ENCODE measurements around the gene FILIP1.

The FILIP1 gene

DNA sequence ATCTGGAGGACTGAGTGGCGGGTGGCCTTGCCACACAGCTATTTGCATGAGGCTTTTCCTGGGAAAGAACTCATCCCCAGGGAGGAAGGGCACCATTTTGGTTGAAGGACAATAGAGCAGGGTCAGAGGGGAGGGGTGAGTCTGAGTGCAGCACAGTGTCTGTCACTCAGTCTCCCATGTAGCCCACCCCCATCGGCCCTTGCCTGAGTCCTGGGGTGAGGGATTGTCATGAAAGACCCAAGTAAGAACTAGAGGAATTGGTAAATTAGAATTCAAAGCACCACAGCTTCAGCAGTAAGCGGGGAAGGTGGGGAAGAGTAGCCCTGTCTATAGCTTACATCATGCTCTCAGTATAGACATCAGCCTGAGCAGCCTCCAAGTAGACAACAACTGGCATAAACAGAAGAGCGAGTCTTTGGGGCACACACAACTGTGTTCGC lies 118.6 kb downstream of the FILIP1 start:
- DNase-seq: no peak

DNA sequence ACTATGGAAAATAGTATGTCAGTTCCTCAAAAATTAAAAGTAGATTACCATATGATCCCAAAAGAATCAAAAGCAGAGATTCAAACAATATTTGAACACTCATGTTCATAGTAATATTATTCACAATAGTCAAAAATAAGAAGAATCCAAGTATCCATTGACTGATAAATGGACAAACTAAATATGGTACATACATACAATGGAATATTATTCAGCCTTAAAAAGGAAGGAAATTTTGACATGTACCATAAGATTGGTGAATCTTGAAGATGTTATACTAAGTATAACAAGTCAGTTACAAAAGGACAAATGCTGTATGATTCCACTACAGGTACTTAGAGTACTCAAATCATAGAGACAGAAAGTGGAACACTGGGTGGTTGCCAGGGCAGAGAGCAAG lies 120.7 kb downstream of the FILIP1 start:
- no peak for DNase-seq

DNA sequence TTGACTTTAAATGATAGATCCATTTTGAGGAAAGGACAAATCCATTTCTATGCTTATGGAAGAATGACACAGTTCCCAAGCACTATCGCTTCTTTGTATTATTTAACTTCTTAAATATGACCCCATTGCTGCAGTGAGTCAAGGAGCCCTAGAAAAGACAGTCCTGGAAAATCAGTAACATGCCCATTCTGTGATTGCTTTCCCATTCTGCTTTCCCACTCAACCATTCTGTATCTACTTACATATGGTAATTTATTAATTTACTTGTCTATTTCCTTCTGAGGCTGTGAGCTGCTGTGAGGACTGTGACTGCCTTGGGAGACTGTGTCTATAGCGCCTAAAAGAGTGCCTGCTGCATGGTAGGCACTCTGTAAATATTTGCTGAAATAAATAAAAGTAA lies 123.6 kb downstream of the FILIP1 start:
- no peak for DNase-seq

DNA sequence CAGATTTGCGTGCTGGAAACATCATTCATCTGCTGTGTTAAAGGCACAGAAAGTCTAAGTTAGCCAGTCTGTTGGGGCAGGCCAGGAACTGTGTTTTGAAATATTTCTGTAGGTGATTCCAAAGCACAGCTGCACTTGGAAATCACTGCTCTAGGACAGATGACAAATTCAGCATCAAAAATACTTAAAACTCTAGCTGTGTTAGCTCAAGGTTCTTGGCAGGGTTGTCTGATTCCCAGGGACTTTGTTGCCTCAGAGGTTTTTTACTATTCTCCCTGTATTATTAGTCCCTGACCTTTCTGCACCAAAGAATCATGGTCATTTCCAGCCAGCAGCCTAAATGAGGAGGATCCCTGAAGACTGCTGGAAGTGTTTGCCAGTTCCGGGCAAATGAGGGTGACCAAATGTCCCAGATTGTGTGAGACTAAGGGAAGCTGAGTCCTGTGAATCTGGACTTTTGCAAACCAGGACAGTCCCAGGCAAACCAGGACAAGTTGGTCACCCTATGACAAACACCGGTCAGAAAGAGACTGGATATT lies 124.7 kb downstream of the FILIP1 start:
- DNase-seq: no peak

DNA sequence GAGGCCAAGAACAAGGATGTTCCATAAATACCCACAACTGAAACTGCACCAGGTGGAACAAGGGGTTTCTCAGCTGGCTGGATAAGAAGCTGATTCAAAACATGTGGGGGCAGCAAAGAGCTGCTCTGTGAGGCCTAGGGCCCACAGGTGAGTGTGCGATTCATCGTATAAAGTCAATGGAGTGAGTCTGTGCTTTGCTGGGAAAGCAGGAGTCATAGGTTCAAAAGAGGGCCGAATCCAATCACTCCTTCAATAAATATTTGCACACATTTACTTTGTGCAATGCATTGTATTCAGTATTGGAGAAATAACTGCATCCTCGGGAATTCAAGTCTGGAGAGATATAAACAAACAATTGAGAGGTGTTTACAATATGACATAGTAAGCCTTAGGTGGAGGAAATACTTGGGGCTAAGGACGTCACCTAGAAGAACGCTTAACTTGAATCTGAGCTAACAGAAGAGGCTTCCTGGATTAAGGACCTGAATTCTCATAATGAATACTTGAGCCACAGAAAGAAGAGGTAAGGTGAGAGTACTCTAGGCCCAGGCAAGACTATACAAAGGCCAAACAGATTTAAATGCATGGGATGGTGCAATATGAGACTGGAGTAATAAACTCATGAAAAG lies 125.3 kb downstream of the FILIP1 start:
- DNase-seq: no peak

DNA sequence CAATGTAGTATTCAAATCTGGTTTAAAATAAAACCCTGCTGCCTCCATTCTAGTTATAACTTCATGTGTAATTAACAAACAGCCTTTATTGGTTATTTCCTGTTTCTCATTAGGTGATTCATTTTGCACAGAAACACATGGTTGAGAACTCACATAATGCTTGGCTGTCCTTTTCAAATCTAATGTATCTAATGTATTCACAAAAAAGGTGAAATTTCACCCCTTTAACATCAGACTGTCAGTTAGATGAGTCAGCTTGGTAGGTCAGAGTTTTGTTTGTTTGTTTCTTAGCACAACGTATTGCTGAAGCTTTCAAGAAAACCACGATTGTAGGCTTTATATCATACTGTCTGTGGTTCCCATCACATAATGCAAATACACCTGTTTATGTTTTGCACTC lies 130.3 kb downstream of the FILIP1 start:
- DNase-seq: no peak

DNA sequence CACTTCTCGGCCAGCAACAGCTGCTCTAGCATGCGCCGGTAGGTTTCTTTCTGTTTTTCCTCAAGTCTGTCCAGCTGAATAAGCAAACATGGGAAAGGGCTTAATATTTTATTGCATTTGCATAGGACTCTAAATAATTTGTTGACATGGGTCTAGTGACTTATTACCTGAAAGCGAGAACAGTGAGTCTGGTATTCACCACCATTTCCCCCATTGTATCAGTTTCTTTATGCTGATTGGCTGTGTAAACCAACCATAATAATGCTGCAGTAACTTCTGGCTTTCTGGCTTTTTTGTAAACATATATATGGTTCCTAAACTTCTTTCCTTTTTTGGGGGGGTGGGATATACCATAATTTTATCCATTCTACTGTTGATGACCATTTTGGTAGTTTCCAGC lies 140.0 kb downstream of the FILIP1 start:
- no peak for DNase-seq

DNA sequence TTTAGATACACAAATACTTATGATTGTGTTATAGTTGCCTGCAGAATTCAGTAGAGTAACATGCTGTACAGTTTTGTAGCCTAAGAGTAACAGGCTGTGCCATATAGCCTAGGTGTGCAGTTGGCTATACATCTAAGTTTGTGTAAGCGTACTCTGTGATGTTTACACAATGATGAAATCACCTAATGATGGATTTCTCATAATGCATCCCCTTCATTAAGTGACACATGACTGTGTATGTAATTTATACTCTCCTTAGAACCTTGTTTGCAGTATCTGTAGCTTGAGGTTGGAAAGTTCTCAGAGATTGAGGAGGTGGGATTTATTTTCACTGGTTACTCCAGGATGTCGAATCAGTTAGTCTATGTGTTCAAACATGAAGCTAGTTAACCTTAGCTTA lies 142.0 kb downstream of the FILIP1 start:
- no peak for DNase-seq

DNA sequence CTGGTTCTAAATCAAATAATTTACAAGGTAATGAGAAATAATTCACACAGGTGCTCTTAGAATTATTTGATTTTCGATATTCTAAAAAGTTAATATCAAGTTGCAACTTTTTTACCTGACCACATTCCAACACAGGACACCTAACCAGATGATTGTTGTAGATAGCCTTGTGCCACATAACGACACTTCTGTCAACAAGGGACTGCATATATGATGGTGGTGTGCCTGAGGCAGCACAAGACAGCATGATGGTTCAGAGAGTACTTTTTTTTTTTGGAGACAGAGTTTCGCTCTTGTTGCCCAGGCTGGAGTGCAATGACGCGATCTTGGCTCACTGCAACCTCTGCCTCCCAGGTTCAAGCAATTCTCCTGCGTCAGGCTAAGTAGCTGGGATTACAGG lies 142.8 kb downstream of the FILIP1 start:
- no peak for DNase-seq

DNA sequence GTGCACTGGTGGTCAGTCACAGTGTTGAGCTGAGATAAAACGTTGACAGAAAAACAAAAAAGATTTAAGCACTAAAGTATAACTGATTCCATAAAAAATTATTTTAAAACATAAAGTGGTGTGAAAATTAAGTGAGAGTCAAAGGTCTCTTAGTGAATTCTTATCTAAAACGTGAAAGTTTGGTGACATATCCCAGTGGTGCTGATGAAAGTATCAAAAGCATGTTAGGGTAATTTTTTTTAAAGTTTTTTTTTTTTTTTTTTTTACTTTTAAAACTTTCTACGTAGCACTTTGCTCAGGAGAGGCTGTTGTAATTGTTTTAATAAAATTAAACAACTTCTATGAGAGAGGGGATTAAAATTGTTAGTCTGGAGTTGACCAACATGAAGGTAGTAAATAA lies 143.4 kb downstream of the FILIP1 start:
- DNase-seq: no peak

DNA sequence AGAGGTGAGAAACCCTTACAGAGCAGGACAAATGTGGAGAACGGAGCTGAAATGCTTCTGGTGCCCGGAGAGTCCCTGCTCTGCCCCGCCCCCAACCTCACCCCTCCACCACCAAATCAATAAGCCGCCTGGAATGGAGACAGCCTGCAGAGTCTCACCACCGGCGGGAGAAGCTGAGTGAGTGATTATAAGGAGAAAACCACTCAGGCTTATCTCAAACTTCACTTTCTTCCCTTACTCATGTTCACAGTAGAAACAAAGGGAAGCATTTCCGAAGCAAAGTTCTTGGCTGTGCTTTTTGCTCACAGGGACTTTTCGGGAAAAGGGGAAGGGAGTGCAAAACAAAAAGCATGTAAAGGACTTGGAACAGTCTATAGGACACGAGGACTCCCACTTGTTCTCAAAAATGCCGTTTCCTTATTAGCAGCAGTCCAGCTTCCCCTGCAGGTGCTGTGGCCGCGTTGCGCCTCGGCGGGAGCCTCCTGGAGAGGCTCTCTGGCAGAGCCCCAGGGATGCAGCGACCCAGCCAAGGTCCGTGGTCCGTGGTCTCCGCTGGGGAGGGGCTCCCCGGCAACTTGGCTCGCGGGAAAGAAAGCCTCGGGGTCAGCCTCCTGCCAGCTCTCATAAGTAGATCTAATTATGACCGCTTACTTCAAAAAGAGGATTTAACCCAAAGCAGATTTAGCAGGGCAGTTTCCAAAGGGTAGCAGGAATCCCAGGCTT lies 144.2 kb downstream of the FILIP1 start:
- no peak for DNase-seq

DNA sequence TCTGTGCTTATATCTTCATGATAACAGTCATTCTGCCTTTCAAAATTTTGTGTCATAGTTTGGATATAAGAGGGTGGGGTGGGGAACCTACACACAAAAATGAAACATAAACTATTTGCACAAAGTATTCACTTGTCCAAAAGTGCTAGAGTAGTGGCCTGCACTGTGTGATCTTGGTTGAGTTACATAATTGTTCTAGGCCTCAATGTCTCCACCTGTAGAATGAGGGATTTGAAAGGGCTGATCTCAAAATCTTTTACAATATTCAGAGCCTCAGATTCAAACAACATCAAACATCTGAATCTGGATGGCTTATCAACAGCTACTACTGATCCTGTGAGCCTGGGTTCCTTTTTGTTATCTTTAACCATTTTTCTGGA lies 144.7 kb downstream of the FILIP1 start:
- no peak for DNase-seq

DNA sequence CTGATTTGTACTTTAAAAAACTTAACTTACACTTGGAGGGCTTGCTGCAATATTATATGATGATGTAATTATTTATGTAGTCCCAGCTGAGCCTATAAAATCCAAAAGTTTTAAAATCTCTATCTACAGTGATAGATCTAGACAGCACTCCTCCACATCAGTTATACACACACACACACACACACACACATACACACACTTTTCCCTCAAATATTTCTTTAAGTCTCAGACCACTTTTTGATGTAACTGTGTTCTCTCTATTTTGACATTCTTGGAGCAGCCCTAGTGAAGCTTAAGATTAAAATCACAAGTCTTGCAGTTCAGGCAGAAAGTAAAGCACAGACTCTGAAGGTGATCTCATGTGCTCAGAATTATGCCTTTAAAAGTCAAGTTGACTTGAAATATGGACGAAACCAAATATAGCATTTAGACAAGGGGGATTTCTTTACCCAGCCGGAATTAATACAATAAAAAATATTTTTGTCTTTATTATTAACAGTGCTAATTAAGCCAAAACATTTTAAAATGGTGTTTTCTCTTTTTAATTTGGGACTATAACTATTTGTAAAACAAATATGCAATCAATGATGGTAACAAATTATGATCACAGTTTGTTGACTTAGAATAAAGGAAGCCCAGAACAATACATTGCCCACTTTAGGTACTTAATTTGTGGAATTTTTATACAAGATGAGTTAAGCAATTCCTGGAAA lies 145.5 kb downstream of the FILIP1 start:
- no peak for DNase-seq

DNA sequence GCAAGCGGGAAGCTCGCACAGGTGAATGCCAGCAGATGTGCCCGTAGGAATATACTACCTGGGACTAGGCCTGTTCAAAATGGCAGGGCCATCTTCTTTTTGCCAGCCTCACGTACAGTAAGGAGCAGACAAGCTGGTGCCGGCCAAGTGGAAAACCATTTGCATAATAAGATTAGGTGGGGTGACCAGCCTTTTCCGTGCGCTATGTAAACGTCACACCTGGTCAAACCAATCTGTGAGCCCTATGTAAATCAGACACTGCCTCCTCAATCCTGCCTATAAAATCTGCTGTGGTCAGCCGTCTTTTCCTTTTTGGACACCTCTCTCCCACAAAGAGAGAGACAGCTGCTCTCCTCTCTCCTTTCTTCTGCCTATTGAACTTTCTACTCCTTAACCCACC lies 148.2 kb downstream of the FILIP1 start:
- no peak for DNase-seq

DNA sequence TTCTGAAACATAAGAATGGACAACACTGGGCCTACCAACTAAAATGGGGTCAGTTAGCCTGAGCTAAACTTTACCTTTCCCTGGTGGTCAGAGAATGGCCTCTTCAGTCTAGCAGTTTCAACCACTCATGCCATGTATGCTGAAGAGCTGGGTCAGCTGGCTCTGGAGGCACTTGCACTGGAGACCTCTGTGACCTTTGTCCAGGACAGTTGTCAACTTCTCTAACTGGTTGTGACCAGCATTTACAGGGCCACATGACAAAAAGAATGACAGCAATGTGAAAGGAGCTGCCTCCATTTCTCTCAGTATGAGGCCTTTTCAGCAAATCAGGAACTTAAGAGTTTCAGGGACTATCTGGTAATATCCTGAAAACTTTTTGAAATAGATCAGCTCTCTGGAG lies 149.1 kb downstream of the FILIP1 start:
- no peak for DNase-seq

DNA sequence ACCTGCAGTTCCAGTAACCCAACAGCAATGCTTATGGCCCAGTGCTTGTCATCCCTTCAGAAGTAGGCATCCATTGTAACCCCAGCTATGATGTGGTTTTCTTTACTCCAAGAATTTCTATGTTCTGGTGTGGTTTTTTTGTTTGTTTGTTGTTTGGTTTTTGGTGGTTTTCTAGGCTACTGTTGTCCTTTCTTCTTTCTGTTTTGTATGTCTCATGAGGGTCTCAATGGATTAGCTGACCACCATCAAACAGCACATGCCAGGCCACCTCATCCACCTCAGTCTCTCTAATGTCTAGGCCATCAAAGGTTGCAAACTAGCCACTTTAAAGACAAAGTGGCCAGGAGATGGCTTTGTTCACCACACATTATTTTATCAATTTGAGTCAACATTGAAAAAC lies 149.6 kb downstream of the FILIP1 start:
- DNase-seq: no peak

DNA sequence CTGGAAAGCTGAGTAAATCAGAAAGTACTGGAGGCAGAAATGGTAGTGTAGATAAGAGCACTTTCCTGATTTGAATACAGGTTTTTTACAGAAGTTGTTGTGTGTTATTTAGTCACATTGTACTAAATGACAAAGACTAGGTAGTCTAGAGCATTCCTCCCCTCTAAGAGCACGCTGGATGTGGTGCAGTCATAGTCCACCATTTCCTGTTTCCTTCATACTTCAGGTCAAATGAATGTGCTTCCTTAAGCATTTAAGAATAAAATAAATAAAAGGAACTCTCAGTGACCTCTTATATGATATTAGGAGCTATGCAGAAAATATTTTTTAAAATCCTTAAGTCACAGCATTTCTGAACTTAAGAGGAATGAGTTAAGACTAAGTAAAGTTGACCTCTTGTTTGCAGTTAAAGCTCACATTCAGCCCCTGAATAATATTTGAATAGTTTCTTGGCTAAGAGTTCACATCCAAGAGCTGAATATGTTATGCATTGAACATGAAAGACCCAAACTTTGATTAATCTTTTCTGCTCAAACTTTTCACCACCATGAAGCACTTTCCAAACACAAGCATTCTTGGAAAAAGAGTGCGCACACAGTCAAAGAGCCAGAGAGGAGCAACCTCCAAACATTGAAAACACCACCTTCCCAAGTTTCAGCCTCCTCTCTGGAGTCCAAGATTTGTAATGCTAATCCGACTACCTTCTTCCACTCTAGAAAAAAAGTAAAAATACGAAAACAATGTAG lies 155.6 kb downstream of the FILIP1 start:
- no peak for DNase-seq

DNA sequence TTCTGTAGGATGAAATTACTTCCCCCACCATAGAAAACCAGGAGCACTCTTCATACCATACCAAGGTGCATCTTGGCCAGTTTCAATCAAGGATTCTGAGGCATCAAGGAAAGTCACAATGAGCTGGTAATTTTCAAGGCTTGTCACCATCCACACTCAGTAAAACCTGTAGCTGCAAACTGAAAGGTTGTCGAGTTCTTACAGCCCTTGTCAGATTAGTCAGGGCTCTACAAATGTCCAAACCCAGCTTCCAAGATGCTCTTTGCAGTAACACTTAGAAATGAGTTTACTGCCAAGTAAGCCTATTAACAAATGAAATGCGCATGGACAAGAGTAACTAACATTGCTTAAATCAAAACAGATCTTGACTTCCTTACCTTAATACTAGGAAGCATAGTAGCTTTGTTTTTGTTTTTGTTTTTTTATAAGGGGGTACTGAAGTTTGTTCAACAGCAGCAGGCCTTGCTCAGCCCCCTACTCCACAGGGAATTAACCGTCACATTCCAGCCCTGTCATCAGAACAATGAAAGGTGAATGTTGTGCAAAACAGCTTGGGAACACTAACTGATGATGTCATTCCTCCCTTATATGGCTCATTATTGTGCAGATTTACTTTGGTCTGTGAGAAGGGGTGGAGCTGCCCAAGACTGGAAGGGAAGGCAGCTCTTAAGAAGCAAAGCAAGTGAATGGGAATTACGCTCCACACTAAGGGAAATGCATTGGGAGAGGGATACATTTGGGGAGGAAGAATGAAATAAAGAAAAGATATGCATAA lies 159.1 kb downstream of the FILIP1 start:
- no peak for DNase-seq

DNA sequence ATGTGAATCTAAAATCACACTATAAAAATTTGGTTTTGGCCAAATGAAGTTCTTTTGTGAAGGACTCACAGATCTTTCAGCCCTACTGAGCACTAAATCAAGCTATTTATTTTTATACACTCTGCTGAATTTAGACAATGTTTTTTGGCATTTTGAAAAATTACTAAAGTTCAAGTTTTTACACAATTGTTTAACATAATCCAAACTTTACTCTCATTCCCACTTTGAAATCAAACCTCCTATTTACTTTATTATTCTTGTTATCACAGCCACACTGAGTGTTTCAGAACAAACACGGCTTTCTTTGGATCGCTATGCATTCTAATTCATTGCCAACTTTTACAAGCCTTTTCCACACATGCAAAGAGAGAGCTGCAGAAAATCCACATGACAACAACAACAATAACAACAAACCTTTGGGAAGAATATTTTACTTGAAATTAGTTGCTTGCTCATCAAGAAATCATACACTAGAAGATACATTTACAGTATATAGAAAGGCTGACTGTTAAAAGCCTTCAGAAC lies 159.9 kb downstream of the FILIP1 start:
- DNase-seq: no peak

DNA sequence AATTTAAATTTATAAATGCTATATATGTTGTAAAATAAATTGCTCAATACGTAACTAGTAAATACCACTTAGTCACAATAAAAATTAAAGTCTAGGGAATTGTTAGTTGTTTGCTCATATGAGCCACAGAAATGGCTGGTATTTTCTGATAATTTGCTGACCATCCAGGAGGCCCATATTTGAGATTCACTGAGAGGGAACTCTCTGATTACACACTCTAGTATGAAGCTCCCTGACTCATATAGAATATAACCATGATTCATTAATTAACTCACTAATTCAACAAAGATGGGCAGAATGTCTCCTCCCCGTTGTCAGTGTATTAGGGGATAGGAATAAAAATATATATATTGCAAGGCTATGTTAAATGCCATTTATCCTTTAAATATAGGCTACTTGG lies 162.4 kb downstream of the FILIP1 start:
- no peak for DNase-seq

DNA sequence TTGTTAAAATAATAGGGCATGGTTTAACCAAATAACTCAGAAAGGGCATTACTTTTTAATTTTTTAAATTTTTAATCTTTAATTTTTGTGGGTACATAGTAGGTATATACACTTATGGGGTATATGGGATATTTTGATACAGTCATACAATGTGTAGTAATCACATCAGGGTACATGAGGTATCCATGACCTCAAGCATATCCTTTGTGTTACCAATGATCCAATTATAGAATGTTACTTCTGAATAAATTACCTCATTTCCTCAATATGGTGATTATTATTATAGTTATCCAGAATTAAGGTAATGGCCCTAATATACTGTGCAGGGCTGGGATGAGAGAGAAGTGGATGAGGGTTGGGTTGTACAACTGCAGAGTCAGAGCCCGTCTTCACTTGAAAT lies 163.9 kb downstream of the FILIP1 start:
- no peak for DNase-seq

DNA sequence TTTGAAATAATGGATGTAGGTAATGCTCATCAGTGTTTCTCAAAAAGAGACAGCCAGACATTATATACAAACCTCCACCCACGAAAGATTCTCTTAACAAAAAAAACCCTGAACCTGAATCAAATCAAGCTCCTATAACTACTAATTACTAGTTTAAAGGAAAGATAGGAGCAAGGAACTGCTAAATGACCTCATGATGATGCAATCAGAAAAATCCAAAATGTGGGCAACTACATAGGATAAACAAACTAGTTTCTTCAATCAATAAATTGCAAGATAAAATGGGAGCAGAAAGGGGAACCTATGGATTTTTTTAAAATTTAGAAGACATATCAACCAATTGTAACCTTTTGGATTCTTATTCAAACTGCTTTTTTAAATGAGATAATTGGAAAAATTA lies 165.8 kb downstream of the FILIP1 start:
- no peak for DNase-seq
